Endothelial cell (in vitro differentiated cells): ENCODE results near the gene SPRR2B. TPM values are rescaled to one million over a fixed set of nuclear protein-coding genes. Genes with fewer than 3 reads are reported as not detected.
"Not testable (repeated sequence)": the region's sequence is repeated elsewhere in the genome, so short reads cannot be mapped to it uniquely, and the experiment has no call there.

Source experiments
- DNase-seq: peaks from one replicate; pipeline ENCODE4 v3.0.0; 2021; ENCODE audit warnings: low spot score
- H3K27ac Mint-ChIP-seq: one replicate; pipeline ENCODE4 v1.8.0; 2021; ENCODE audit warnings: mixed read lengths, inconsistent platforms; ENCODE audit not compliant: unreplicated experiment
- H3K27me3 Mint-ChIP-seq: one replicate; pipeline ENCODE4 v1.8.0; 2021; ENCODE audit warnings: mild to moderate bottlenecking, moderate library complexity, mixed read lengths, inconsistent platforms; ENCODE audit not compliant: unreplicated experiment
- H3K36me3 Mint-ChIP-seq: one replicate; pipeline ENCODE4 v1.8.0; 2021; ENCODE audit warnings: mild to moderate bottlenecking, low read depth, mixed read lengths, inconsistent platforms; ENCODE audit not compliant: unreplicated experiment
- H3K4me1 Mint-ChIP-seq: one replicate; pipeline ENCODE4 v1.8.0; 2021; ENCODE audit warnings: mild to moderate bottlenecking, mixed read lengths, inconsistent platforms; ENCODE audit not compliant: unreplicated experiment
- H3K4me3 Mint-ChIP-seq: one replicate; pipeline ENCODE4 v1.8.0; 2021; ENCODE audit warnings: mild to moderate bottlenecking, mixed read lengths, inconsistent platforms; ENCODE audit not compliant: unreplicated experiment
- H3K9me3 Mint-ChIP-seq: one replicate; pipeline ENCODE4 v1.8.0; 2021; ENCODE audit warnings: mixed read lengths, inconsistent platforms; ENCODE audit not compliant: unreplicated experiment
- CTCF ChIP-seq: fragments of 200-600 bp; sonication (generic); IDR thresholded peaks from one replicate; pipeline ENCODE4 v1.5.0; 2021; ENCODE audit warnings: antibody characterized with exemption; ENCODE audit not compliant: unreplicated experiment
- total RNA-seq: library from RNA; stranded (reverse); fragmentation: NEBNext Ultra II Directional; extraction: Animal tissue kit (Norgen Biotek cat#: 25700); gene quantifications from one replicate; pipeline ENCODE4 v1.2.1, GENCODE V29; 2021; ENCODE audit not compliant: unreplicated experiment

The SPRR2B gene
- total RNA-seq, 1 donor from 2014 or later: not detected

- Mint-ChIP-seq H3K36me3 (no peaks in the 10 kb centered on the region), H3K27me3 (no peaks in the 10 kb centered on the region)
Observed at GRCh38 chr1:153058154-153058553, 13.3 kb downstream of the SPRR2B start.

GRCh38 chr1:153057375-153057774, 14.0 kb downstream of the SPRR2B start, which contains the start of gene SPRR2A:
TSS of gene SPRR2A (minus strand) at chr1:153057512. CDS start at chr1:153056735, 777 bp downstream.
- Mint-ChIP-seq H3K4me3 (no peak within 1 kb of the TSS), H3K9me3 (no peaks in the 10 kb centered on the region), H3K27me3 (no peaks in the 10 kb centered on the region), H3K4me1 (peaks cover 9% of the 10 kb centered on the region), H3K36me3 (no peaks in the 10 kb centered on the region), H3K27ac (no peak within 1 kb of the TSS)
- no peak for DNase-seq
- no peak for TF ChIP-seq CTCF

More at GRCh38 chr1:153058154-153058553, 13.3 kb downstream of the SPRR2B start:
- DNase-seq: no peak
- no peak overlapping the region for H3K4me3 Mint-ChIP-seq
- no peak for TF ChIP-seq CTCF
- peaks cover 9% of the 10 kb centered on the region for H3K4me1 Mint-ChIP-seq
- no peak overlapping the region for H3K27ac Mint-ChIP-seq
- H3K9me3 Mint-ChIP-seq: no peaks in the 10 kb centered on the region

GRCh38 chr1:153056111-153056510, 15.3 kb downstream of the SPRR2B start:
- H3K27me3 Mint-ChIP-seq, H3K27ac Mint-ChIP-seq, H3K4me1 Mint-ChIP-seq, H3K9me3 Mint-ChIP-seq, DNase-seq, H3K4me3 Mint-ChIP-seq, H3K36me3 Mint-ChIP-seq: not testable (repeated sequence)

- no peak overlapping the region for H3K4me3 Mint-ChIP-seq
- peaks cover 2% of the 10 kb centered on the region for H3K27me3 Mint-ChIP-seq
- no peaks in the 10 kb centered on the region for H3K9me3 Mint-ChIP-seq
- no peaks in the 10 kb centered on the region for H3K36me3 Mint-ChIP-seq
- no peak overlapping the region for H3K27ac Mint-ChIP-seq
- no peak for TF ChIP-seq CTCF
- DNase-seq: no peak
- no peaks in the 10 kb centered on the region for H3K4me1 Mint-ChIP-seq
Observed at GRCh38 chr1:153049211-153049610, 22.2 kb downstream of the SPRR2B start.

GRCh38 chr1:153040950-153041631, 30.3 kb downstream of the SPRR2B start, which contains the start of gene SPRR2D:
TSS of gene SPRR2D (minus strand) at chr1:153041120. CDS start at chr1:153040346, 774 bp downstream.
- Mint-ChIP-seq H3K4me1 (no peaks in the 10 kb centered on the region), H3K36me3 (no peaks in the 10 kb centered on the region), H3K4me3 (no peak within 1 kb of the TSS), H3K9me3 (no peaks in the 10 kb centered on the region), H3K27ac (no peak within 1 kb of the TSS), H3K27me3 (peaks cover 1% of the 10 kb centered on the region)
- DNase-seq: no peak
- TF ChIP-seq CTCF: no peak
